Activated CD8-positive, alpha-beta memory T cell treated with anti-CD3 and anti-CD28 coated beads, Interleukin-2, amount 50 U/mL, for 24 hours (primary cell): ENCODE measurements around the gene CES1.
"Not testable (repeated sequence)": the region's sequence is repeated elsewhere in the genome, so short reads cannot be mapped to it uniquely, and the experiment has no call there.

ENCODE experiments used
- DNase-seq: peaks from one replicate; pipeline ENCODE4 v3.0.0-alpha.2; 2020; ENCODE audit errors: extremely low read depth

Gene CES1

DNA sequence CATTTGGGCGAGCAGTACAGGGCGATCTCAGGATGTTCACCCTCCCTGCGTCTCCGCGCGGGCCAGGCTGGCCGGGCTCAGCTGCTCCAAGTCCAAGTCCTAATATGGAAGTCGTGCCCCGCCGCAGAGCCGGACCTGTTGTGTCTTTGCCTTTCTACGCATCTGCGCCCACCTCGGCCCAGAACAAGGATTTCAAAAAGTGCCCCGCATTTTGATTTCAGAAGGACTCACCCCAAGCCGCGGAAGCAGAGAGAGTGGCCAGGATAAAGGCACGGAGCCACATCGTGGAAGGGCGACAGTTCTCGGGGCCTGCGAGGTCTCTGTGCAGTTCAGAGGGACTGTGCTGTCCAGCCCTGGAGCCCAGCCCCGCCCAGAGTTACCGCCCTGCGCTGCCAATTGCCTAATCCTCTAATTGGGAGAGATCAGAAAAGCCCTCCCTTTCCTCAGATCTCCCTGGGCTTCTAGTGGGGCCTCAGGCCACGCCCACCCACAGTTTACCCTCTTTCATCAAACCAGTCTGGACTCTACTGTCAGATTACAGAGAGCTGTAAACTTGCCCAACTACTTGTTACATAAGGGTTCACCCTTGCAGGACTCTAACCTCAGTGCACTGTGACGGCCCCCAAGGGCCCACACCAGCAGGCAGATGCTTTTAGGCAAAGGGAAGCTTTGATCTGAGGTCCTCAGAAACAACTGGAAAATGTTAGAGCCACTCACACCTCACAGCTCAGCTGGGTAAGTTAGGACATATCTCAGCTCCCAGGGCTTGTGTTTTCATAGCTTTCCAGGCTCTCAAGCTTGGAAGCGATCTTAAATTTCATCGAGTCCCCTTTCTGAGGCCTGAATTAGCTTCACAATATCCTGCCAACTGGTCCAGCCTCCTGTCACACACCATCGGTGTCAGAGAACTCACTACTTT is at the start of gene CES1:
Gene CES1, minus strand, starts transcription at position 324 of the 919 bp plus-strand sequence. Its CDS starts 41 bp downstream, at position 283.
- DNase-seq = no peak

DNA sequence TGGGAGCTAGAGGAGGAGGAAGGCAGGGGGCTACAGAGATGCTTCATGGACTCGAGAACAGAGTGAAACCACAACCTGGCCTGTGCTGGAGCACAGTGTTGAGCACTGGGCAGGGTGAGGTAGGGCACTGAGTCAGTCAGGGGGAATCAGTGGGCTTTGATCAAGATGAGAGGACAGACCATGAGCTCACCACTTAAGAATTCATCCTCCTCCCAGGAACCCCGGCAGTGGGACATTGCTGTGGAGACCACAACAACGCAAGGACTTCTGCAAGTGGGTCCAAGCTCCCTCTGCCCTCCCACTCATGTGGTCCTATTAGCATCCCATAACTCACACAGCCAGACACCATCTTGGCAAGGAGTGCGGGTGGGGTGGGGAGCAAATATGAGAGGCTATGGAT is 44.0 kb upstream of the CES1 start:
- DNase-seq = no peak

DNA sequence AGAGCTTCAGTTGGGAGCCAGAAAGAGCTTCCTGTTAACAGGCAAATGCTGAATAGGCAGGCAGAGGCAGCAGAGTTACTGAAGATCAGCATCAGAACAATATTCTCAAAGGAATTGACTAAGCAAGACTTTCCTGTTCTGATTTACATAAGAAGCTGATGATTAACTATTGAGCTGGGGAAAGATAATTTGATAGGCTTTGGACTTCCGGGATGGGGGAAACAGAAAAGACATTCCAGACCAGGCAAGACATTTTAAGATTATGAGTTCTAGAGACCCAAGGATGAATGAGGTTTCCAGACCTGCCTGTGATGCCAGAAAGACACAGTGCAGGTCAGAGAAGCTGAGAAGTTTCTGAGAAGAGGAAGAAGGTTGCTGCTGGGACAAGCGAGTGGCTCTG is 42.4 kb upstream of the CES1 start, which contains the start of gene CES5A:
Gene CES5A, minus strand, starts transcription at position 101 of the 400 bp plus-strand sequence. CDS start 152 bp downstream, outside the sequence.
- no peak for DNase-seq

GRCh38 chr16:55873122-55873521 is 40.2 kb upstream of the CES1 start:
- no peak for DNase-seq

DNA sequence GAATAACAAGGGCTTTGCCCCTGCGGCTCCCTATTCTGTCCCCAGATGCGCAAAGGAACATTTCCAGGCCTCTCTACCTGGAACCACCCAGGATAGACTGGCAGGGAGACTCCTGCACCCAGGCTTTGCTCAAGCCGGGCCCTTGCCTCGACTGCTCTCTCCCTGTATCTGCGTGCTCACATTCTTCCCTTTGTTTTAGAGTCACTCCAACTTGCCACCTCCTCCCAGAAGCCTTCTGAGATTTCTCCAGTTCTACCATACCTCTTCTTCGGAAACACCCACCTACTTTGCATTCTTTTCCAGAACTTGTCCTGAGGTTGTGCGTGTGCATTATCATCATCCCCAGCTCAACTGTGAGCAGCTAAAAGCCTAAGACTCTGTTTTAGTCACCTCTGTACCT is 39.2 kb upstream of the CES1 start:
- no peak for DNase-seq

DNA sequence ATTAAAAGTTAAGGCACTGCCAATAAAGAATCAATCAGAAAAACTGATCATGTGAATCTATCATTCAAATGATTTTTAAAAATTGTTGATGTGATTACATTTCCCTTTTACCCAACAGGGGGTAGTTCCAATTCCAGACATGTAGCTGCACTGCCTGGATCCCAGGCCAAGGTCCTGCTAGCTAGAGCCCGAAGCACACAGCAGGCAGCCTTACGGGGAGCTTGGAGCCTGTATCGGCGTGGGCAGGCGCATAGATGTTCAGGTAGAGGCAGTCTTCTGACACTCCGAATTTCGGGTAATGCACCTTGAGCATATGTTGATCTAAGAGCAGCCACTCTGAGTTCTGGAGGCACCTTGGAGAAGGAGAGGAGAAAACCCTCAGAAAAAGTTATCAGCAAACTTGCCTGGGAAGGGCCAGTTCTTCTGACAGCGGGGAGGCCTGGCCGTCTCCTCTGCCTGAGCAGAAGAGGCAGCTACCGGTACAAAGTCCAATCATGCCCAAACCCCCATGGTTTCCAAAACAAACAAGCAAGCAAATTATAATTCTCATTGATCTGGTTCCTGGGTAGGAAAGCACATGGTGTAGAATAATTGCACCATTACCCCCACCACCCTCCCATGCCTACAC is 38.6 kb upstream of the CES1 start:
- DNase-seq = no peak

DNA sequence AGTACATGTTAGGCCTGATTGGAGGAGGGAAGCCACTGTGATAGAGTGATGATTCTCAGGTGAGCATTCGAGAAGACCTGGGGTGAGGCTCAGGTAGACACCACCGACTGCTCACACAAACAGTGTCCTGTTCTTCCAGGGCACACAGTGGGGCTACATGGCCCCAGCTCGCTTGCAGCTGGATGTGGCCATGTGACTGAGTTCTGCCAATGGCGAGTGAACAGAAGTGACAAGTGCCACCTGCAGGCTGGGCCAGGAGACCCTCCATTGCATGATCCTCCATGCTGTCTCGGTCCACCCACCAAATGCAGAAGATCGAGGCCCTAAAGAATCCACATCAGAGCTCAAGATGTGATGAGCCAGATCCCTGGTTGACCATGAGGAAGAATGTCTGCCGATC is 36.1 kb upstream of the CES1 start:
- no peak for DNase-seq

- no peak for DNase-seq
Measured at GRCh38 chr16:55868137-55868536, 35.2 kb upstream of the CES1 start.

DNA sequence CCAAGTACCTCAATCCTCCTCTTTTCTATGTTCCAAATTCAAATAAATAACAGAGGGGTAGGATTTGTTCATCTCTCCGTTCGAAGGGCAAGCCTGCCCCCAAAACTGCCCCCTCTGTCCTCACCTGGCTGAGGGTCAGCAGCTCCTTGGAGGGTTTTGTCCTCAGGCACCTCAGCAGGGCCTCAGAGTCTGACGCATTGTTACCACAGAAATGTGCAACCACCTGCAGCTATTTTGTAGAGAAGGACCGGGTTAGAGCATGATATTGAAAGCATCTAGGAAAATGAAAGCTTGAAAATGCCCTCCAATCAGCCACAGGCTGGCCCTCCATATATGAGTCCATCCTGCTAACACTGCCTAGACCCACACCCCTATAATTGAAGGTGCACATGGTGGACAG is 28.4 kb upstream of the CES1 start:
- no peak for DNase-seq

DNA sequence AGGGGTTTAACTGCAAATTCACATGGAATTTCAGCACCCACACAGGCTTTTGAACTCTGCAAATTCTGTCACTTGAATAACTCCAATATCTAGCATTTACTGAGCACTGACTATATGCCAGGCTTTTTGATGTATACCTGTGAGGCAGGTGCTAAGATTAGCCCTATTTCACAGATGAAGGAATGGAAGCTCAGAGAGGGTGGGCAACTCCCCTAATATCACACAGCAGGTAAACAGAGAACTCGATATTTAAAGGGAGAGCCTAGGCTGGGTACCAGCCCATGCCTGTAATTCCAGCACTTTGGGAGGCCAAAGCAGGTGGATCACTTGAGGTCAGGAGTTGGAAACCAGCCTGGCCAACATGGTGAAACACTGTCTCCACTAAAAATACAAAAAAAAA is 24.8 kb upstream of the CES1 start:
- DNase-seq = not testable (repeated sequence)

- DNase-seq = no peak
Measured at GRCh38 chr16:55856950-55857349, 24.1 kb upstream of the CES1 start.

GRCh38 chr16:55853114-55853513 is 20.2 kb upstream of the CES1 start:
- no peak for DNase-seq

DNA sequence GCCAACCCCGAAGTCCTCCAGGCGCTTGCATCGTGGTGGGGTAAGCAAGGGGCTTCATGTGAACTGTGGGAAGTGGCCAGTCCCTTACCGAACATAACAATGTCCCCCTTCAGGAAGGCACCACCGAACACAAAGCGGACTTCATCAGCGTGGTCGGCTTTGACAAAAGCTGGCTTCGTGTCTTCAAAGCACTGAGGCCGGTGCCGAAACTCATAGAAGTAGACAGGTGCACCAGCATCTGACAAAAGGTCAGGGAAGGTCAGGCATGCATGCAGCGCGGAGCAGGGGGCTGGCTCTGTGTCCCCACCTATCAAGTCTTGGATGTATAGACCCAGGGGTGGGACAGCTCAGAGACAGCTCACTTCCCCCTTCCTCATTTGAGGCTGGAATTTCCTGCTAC is 16.6 kb upstream of the CES1 start:
- no peak for DNase-seq

DNA sequence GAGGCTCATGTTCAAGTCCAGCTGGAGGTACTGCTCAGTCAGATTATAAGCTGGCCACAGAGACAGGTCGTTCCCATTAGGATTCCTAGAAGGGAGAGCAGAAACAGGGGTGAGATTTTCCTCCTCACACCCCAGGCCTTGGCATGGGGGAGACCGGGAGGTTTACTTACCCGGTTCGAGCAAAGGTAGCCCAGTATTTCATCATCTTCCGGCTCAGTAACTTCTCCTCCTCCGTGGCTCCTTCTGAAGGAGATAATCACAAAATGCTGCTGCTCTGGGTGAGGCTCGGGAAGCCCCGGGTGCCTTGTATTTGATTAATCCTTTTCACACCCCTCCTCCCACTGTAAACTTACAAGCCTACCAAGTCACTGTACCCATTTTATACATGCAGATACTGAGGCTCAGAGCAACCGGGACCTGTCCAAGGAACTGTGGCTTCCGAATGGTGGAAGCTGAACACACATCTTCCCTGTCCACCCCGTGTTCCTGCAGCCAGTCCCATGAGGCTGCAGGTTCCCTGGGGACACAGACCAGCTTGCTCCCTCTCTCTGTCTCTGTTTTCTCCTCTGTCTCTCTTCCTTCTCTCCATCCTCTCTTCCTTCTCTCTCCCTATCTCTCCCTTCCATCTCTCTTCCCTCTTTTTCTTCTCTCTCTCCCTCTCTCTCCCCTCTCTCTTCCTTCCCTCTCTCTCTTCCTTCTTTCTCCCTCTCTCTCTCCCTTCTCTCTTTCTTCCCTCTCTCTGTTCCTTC is 13.9 kb upstream of the CES1 start:
- no peak for DNase-seq

- DNase-seq = no peak
Measured at GRCh38 chr16:55843105-55843395, 10.2 kb upstream of the CES1 start.

GRCh38 chr16:55842369-55843104 is 9.6 kb upstream of the CES1 start:
- DNase-seq = no peak

- DNase-seq = no peak
Measured at GRCh38 chr16:55839115-55839514, 6.2 kb upstream of the CES1 start.

- no peak for DNase-seq
Measured at GRCh38 chr16:55836158-55836611, 3.3 kb upstream of the CES1 start.

GRCh38 chr16:55835581-55835980 is 2.7 kb upstream of the CES1 start:
- DNase-seq = no peak

GRCh38 chr16:55835173-55835572 is 2.3 kb upstream of the CES1 start:
- not testable (repeated sequence) for DNase-seq

DNA sequence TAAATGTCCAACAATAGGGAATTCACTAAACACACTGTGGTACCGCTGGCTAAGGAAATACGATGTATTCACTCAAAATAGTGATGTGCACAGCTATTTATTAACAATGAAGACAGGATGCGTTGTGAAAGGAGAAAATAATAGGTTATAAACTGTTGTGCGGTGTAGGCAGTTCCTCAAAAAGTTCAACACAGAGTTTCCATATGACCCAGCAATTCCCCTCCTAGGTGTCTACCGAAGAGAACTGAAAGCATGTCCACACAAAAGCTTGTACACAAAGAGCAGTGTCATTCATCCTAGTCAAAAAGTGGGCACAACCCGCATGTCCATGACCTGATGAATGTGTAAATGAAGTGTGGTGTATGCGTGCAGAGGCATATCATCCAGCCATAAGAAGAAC is 1.2 kb upstream of the CES1 start:
- no peak for DNase-seq

DNA sequence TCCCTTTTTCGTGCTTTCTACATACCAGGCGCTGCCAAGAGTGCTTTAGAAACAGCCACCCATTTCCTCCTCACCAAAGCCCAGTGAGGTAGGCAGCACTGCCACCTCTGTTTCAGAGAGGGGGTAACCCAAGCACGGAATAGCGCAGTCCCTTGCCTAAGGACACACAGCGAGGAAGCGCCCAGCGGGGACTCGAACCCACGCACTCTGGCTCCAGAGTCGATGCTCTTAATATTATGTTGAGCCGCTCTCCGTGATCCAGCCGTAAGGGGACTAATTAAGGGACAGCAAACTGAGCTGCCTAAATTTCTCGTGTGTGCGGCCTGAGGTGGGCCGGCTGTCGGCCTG is 497 bp downstream of the CES1 start:
- no peak for DNase-seq
